Tibial nerve (tissue), 4 donors: Measurements from ENCODE around the gene MAOB. TPM values are rescaled to one million over a fixed set of nuclear protein-coding genes. Genes with fewer than 3 reads are reported as not detected.
A peak's percentile ranks its signal among the peaks of the same experiment; 100 is the strongest.

Source experiments
- DNase-seq, 2 donors: peaks; one replicate each; pipeline ENCODE4 v3.0.0-alpha.2; 2019; ENCODE audit warnings: low spot score in 2 of 2
- H3K27ac ChIP-seq, 4 donors: fragments of 200-600 bp; sonication (generic) in 3 of 4; one replicate each; pipeline ENCODE4 v1.5.1; 2017 to 2019; ENCODE audit warnings: mild to moderate bottlenecking in 1 of 4
- H3K27me3 ChIP-seq, 2 donors: fragments of 200-600 bp; sonication (generic) in 1 of 2; one replicate each; pipeline versions ENCODE4 v1.5.1 to v1.6.0; 2017 to 2019
- H3K36me3 ChIP-seq, 3 donors: fragments of 200-600 bp; sonication (generic); one replicate each; pipeline ENCODE4 v1.5.1; 2018 to 2019
- H3K4me1 ChIP-seq, 4 donors: fragments of 200-600 bp; sonication (generic) in 3 of 4; one replicate each; pipeline ENCODE4 v1.5.1; 2017 to 2019
- H3K4me3 ChIP-seq, 4 donors: fragments of 200-600 bp; sonication (generic) in 3 of 4; one replicate each; pipeline ENCODE4 v1.5.1; 2017 to 2019; ENCODE audit warnings: mild to moderate bottlenecking in 1 of 4, moderate library complexity in 1 of 4
- H3K9me3 ChIP-seq, 4 donors: fragments of 200-600 bp; sonication (generic) in 3 of 4; one replicate each; pipeline ENCODE4 v1.5.1; 2017 to 2019
- CTCF ChIP-seq, 5 experiments: fragments of 200-600 bp in 3 of 5; fragments of 450-650 bp in 2 of 5; sonication (generic) in 3 of 5; IDR thresholded peaks; one replicate each; pipeline ENCODE4 v1.5.1; 2016 to 2019; ENCODE audit warnings: antibody characterized with exemption in 5 of 5, mild to moderate bottlenecking in 3 of 5, moderate library complexity in 2 of 5
- EP300 ChIP-seq, 2 donors: sonication (generic); formaldehyde crosslinking; IDR thresholded peaks; one replicate each; pipeline ENCODE4 v1.6.1; 2017; ENCODE audit warnings: antibody characterized with exemption in 2 of 2, mild to moderate bottlenecking in 1 of 2
- POLR2A ChIP-seq, 2 donors: fragments of 450-650 bp; IDR thresholded peaks; one replicate each; pipeline ENCODE4 v1.6.1; 2017; ENCODE audit warnings: antibody characterized with exemption in 2 of 2, mild to moderate bottlenecking in 2 of 2, moderate library complexity in 2 of 2
- WGBS, 2 donors: methylation state at CpG; one replicate each; pipeline ENCODE4 v1.1.5; 2018; 5-methylcytosine and 5-hydroxymethylcytosine counted together
- total RNA-seq, 4 donors: library from RNA; depleted of rRNA; stranded (reverse); fragments of >200 nt; gene quantifications; one replicate each; pipeline ENCODE4 v1.1.0, GENCODE V29; 2016

The MAOB gene
- total RNA-seq, 4 donors from 2014 or later, result 8.8 to 35.1 (median 22.8) TPM

DNA sequence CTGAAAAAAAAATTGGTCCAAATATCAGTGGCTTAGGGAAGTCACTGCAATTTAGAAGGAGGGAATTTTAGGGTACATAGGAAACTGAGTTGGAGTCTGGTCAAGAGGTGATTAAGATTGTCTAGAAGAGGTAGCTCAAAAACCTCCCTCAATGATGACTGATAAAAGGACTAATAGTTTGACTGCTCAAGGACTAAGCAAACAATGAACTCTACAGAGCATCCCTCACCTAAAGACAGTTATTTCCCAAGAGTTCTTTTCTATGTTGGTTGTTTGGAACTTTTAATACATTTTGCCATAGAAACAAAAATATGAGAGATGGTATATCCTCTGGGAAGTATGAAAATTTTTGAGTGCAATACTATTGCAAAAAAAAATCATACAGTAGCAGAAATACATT is 35.7 kb downstream of the MAOB start:
- H3K4me1 ChIP-seq, result no peaks in the 10 kb centered on the region
- TF ChIP-seq POLR2A (IDR thresholded peaks at IDR 0.05), result no peak
- TF ChIP-seq CTCF (IDR thresholded peaks at IDR 0.05), result no peak
- no peak for TF ChIP-seq EP300 (IDR thresholded peaks at IDR 0.05)
- no peak for DNase-seq
- no peak overlapping the region for H3K4me3 ChIP-seq
- H3K27ac ChIP-seq, result no peak overlapping the region
- no peaks in the 10 kb centered on the region for H3K36me3 ChIP-seq
- no peaks in the 10 kb centered on the region for H3K27me3 ChIP-seq
- H3K9me3 ChIP-seq, result no peaks in the 10 kb centered on the region

GRCh38 chrX:43845776-43846175 is 36.5 kb downstream of the MAOB start:
- no peaks in the 10 kb centered on the region for H3K36me3 ChIP-seq
- H3K27me3 ChIP-seq, result no peaks in the 10 kb centered on the region
- no peak overlapping the region for H3K27ac ChIP-seq
- no peaks in the 10 kb centered on the region for H3K9me3 ChIP-seq
- DNase-seq, result no peak
- H3K4me3 ChIP-seq, result no peak overlapping the region
- H3K4me1 ChIP-seq, result no peaks in the 10 kb centered on the region
- TF ChIP-seq CTCF (IDR thresholded peaks at IDR 0.05) (no peak), POLR2A (IDR thresholded peaks at IDR 0.05) (no peak), EP300 (IDR thresholded peaks at IDR 0.05) (no peak)
- WGBS, 2 donors, result 82 to 85% methylated on average over 2 of the region's 2 CpGs

- H3K4me1 ChIP-seq, result no peaks in the 10 kb centered on the region
- 49 to 100% methylated on average over 2 to 3 of the region's 3 CpGs for WGBS, 2 donors
- no peak overlapping the region for H3K4me3 ChIP-seq
- TF ChIP-seq POLR2A (IDR thresholded peaks at IDR 0.05) (no peak), EP300 (IDR thresholded peaks at IDR 0.05) (no peak), CTCF (IDR thresholded peaks at IDR 0.05) (no peak)
- DNase-seq, result no peak
- H3K36me3 ChIP-seq, result no peaks in the 10 kb centered on the region
- no peak overlapping the region for H3K27ac ChIP-seq
- H3K9me3 ChIP-seq, result no peaks in the 10 kb centered on the region
- H3K27me3 ChIP-seq, result no peaks in the 10 kb centered on the region
Measured at GRCh38 chrX:43840265-43840664, 42.0 kb downstream of the MAOB start.

GRCh38 chrX:43836435-43837184 is 45.6 kb downstream of the MAOB start:
- 23 to 25% methylated on average over 3 of the region's 3 CpGs for WGBS, 2 donors
- TF ChIP-seq CTCF (IDR thresholded peaks at IDR 0.05) (peak; percentile 57 to 67 (median 57)), EP300 (IDR thresholded peaks at IDR 0.05) (no peak)
- no peak overlapping the region for H3K4me3 ChIP-seq
- H3K36me3 ChIP-seq, result no peaks in the 10 kb centered on the region
- no peak overlapping the region for H3K27ac ChIP-seq
- DNase-seq, result no peak
- H3K27me3 ChIP-seq, result peaks cover 0 to 5% of the 10 kb centered on the region in 2 donors
- no peaks in the 10 kb centered on the region for H3K4me1 ChIP-seq
- no peaks in the 10 kb centered on the region for H3K9me3 ChIP-seq

DNA sequence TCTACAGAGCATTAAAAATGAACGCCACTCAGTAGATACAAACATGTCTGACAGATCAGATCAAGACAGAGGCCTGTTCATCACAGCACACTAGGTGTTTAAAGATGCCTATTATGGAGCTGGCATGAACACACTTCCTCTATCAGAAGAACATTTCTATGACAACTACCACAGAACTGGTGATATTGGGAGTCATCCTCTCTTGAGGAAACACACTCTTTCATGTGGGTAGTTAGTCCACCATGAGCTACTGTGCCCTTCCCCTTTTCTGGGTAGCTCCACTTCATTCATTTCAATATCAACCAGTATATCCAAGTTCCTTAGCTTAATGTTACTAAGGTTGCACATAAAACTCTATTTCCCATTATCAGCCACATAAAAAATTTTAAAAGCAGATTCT is 46.7 kb downstream of the MAOB start:
- H3K4me1 ChIP-seq, result no peaks in the 10 kb centered on the region
- H3K27me3 ChIP-seq, result peaks cover 0 to 5% of the 10 kb centered on the region in 2 donors
- H3K36me3 ChIP-seq, result no peaks in the 10 kb centered on the region
- TF ChIP-seq EP300 (IDR thresholded peaks at IDR 0.05) (no peak), CTCF (IDR thresholded peaks at IDR 0.05) (no peak), POLR2A (IDR thresholded peaks at IDR 0.05) (no peak)
- H3K27ac ChIP-seq, result no peak overlapping the region
- 74 to 83% methylated on average over 1 of the region's 1 CpG for WGBS, 2 donors
- H3K4me3 ChIP-seq, result no peak overlapping the region
- DNase-seq, result no peak
- no peaks in the 10 kb centered on the region for H3K9me3 ChIP-seq
